HCT116 (cell line): ENCODE measurements around the gene KCNA2. TPM values are rescaled to one million over a fixed set of nuclear protein-coding genes. Genes with fewer than 3 reads are reported as not detected.

ENCODE experiments used
- ATAC-seq: fragments of 200-7000 bp; cut with Tn5 transposase; 2 replicates; pipeline ENCODE4 v1.9.1; 2020; ENCODE audit warnings: mild to moderate bottlenecking, moderate library complexity
- BruUV-seq: library from RNA; stranded (reverse); fragments of 400-500 nt; replicated peaks from 2 replicates; lab custom pipeline; 2021; lab: Mats Ljungman, UMichigan
- CTCF ChIA-PET: fragments of 300-600 bp; sonication (Branson Sonifier 250); formaldehyde crosslinking; loops from one replicate; lab custom pipeline; 2021; ENCODE audit warnings: antibody characterized with exemption; lab: Charles Lee
- POLR2A ChIA-PET: fragments of 300-600, 350-600 bp; sonication (Branson Sonifier 250); formaldehyde crosslinking; loops from one replicate; lab custom pipeline; 2021; ENCODE audit warnings: antibody characterized with exemption; lab: Charles Lee
- RAD21 ChIA-PET, 2 experiments: fragments of 300-600 bp; sonication (Branson Sonifier 250); formaldehyde crosslinking; loops; one replicate each; lab custom pipeline; 2023; ENCODE audit warnings: low total read pairs in 2 of 2; ENCODE audit not compliant: uncharacterized antibody in 2 of 2, unreplicated experiment in 2 of 2, low non-redundant PET in 1 of 2; lab: Charles Lee
- DNase-seq: peaks from one replicate; pipeline ENCODE4 v3.0.0-alpha.2; 2010; ENCODE audit warnings: low read depth, low spot score
- H2AFZ ChIP-seq: fragments of 200-600 bp; shearing (Covaris generic), sonication (generic); 2 replicates; pipeline ENCODE4 v1.6.1; 2017; ENCODE audit warnings: low read depth, mixed run types, mixed read lengths, antibody characterized with exemption, low read length; ENCODE audit not compliant: poor library complexity, severe bottlenecking
- H3K27ac ChIP-seq: 2 replicates; pipeline ENCODE4 v1.5.1; 2012; ENCODE audit warnings: low read depth, low read length
- H3K27me3 ChIP-seq: fragments of 200-600 bp; sonication (generic); 2 replicates; pipeline ENCODE4 v1.6.1; 2016; ENCODE audit warnings: mixed run types, low read length, mixed read lengths; ENCODE audit not compliant: insufficient read depth
- H3K36me3 ChIP-seq, 2 experiments: fragments of 200-500 bp in 1 of 2; fragments of 200-600 bp in 1 of 2; sonication (Bioruptor generic) in 1 of 2; sonication (generic) in 1 of 2; 2 replicates each; pipeline versions ENCODE4 v1.5.1 to v1.6.1; 2014 to 2016; ENCODE audit warnings: low read length in 2 of 2, inconsistent platforms in 1 of 2, mixed read lengths in 1 of 2, mixed run types in 1 of 2; ENCODE audit not compliant: insufficient read depth in 2 of 2, control insufficient read depth in 1 of 2
- H3K4me1 ChIP-seq, 2 experiments: fragments of 200-600 bp in 1 of 2; sonication (generic) in 1 of 2; 2 replicates each; pipeline versions ENCODE4 v1.5.1 to v1.6.1; 2012 to 2017; ENCODE audit warnings: low read length in 2 of 2, inconsistent platforms in 1 of 2, mild to moderate bottlenecking in 1 of 2, mixed read lengths in 1 of 2, mixed run types in 1 of 2, moderate library complexity in 1 of 2; ENCODE audit not compliant: insufficient read depth in 2 of 2, control insufficient read depth in 1 of 2
- H3K4me2 ChIP-seq: fragments of 200-600 bp; sonication (generic); 2 replicates; pipeline ENCODE4 v1.6.1; 2017; ENCODE audit warnings: mixed run types, low read length, mixed read lengths
- H3K4me3 ChIP-seq, 2 experiments: fragments of 200-600 bp in 1 of 2; sonication (generic) in 1 of 2; replicated peaks in 1 of 2; 2 replicates each; pipeline ENCODE4 v1.5.1; 2011 to 2016; ENCODE audit warnings: low read length in 2 of 2, control low read depth in 1 of 2, low read depth in 1 of 2, mild to moderate bottlenecking in 1 of 2, mixed read lengths in 1 of 2, mixed run types in 1 of 2
- H3K79me2 ChIP-seq: fragments of 200-600 bp; sonication (generic); 2 replicates; pipeline ENCODE4 v1.6.1; 2017; ENCODE audit warnings: mild to moderate bottlenecking, mixed run types, low read length, moderate library complexity, mixed read lengths; ENCODE audit not compliant: insufficient read depth
- H3K9ac ChIP-seq: fragments of 200-600 bp; sonication (generic); 2 replicates; pipeline ENCODE4 v1.6.1; 2016; ENCODE audit warnings: low read length, mixed read lengths
- H3K9me2 ChIP-seq: fragments of 200-600 bp; sonication (generic), shearing (Covaris generic); 2 replicates; pipeline ENCODE4 v1.6.1; 2017; ENCODE audit warnings: mixed run types, mild to moderate bottlenecking, moderate library complexity; ENCODE audit not compliant: insufficient read depth
- H3K9me3 ChIP-seq, 2 experiments: fragments of 200-500 bp in 1 of 2; fragments of 200-600 bp in 1 of 2; sonication (Bioruptor generic) in 1 of 2; sonication (generic) in 1 of 2; 2 replicates each; pipeline ENCODE4 v1.6.1; 2014 to 2017; ENCODE audit warnings: low read length in 2 of 2, mixed read lengths in 2 of 2, inconsistent platforms in 1 of 2, low read depth in 1 of 2, mild to moderate bottlenecking in 1 of 2, mixed run types in 1 of 2, moderate library complexity in 1 of 2; ENCODE audit not compliant: control insufficient read depth in 1 of 2, insufficient read depth in 1 of 2
- H4K20me1 ChIP-seq: fragments of 200-600 bp; sonication (generic), shearing (Covaris generic); 2 replicates; pipeline ENCODE4 v1.6.1; 2017; ENCODE audit warnings: mixed run types, mild to moderate bottlenecking, moderate library complexity; ENCODE audit not compliant: insufficient read depth
- ATF3 ChIP-seq: IDR thresholded peaks from 2 replicates; pipeline ENCODE4 v1.6.1; 2012
- CBX3 ChIP-seq: IDR thresholded peaks from 2 replicates; pipeline ENCODE4 v1.6.1; 2012; ENCODE audit warnings: low read depth
- CEBPB ChIP-seq: IDR thresholded peaks from 2 replicates; pipeline ENCODE4 v1.6.1; 2012; ENCODE audit warnings: low read depth
- CTCF ChIP-seq, 3 experiments: fragments of 200-600 bp in 1 of 3; sonication (generic) in 1 of 3; IDR thresholded peaks in 2 of 3; conservative IDR thresholded peaks in 1 of 3; 2 replicates each; pipeline ENCODE4 v1.5.1; 2012 to 2017; ENCODE audit warnings: low read depth in 2 of 3, low read length in 2 of 3, antibody characterized with exemption in 1 of 3, borderline replicate concordance in 1 of 3, control low read depth in 1 of 3, mild to moderate bottlenecking in 1 of 3, mixed read lengths in 1 of 3, mixed run types in 1 of 3, moderate library complexity in 1 of 3; ENCODE audit not compliant: insufficient read depth in 1 of 3
- ELF1 ChIP-seq: IDR thresholded peaks from 2 replicates; pipeline ENCODE4 v1.6.1; 2012; ENCODE audit warnings: low read depth, borderline replicate concordance
- EZH2phosphoT487 ChIP-seq: fragments of 200-600 bp; IDR thresholded peaks from 2 replicates; pipeline ENCODE4 v1.6.1; 2018; ENCODE audit warnings: antibody characterized with exemption, borderline replicate concordance
- FOSL1 ChIP-seq: IDR thresholded peaks from 2 replicates; pipeline ENCODE4 v1.6.1; 2012; ENCODE audit warnings: low read depth
- POLR2A ChIP-seq: IDR thresholded peaks from 2 replicates; pipeline ENCODE4 v1.7.0; 2011; ENCODE audit warnings: borderline replicate concordance; ENCODE audit not compliant: insufficient read depth, insufficient read length; ENCODE audit errors: extremely low read depth
- SRF ChIP-seq: IDR thresholded peaks from 2 replicates; pipeline ENCODE4 v1.6.1; 2012; ENCODE audit warnings: low read depth
- YY1 ChIP-seq: IDR thresholded peaks from 2 replicates; pipeline ENCODE4 v1.6.1; 2011; ENCODE audit warnings: low read length, low read depth, moderate library complexity, mild to moderate bottlenecking; ENCODE audit not compliant: insufficient replicate concordance; ENCODE audit errors: extremely low read depth
- ZFX ChIP-seq: fragments of 450-650 bp; IDR thresholded peaks from 2 replicates; pipeline ENCODE4 v1.6.1; 2017
- intact Hi-C: fragments of 100-400 bp; cut with micrococcal nuclease; formaldehyde crosslinking; loops from 2 replicates; pipeline ENCODE4 v1.10.0; 2022
- total RNA-seq: library from RNA; stranded (reverse); gene quantifications from one replicate; pipeline ENCODE4 v1.2.1, GENCODE V29; 2021; ENCODE audit not compliant: unreplicated experiment
- TF ChIP-seq, protein P1 (sequence below): IDR thresholded peaks from 2 replicates; pipeline ENCODE4 v1.6.1; 2012

Gene KCNA2
- total RNA-seq, 1 experiment from 2014 or later = not detected

DNA sequence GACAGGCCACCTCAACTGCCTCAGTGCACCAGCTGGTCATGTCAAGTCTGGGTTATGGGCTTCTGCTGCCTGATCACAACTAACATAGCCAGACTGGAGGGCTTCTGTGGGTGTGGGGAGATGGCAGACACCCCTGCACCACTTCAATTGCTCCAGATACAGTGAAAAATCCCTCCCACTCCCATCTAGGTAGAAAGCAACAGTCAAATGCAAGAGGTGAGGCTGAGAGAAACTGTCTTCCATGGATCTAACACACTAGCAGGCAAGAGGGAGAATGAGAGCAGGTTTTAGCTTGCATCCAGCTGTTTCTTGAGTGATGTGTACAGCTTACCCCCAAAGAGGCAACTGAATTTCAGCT, 10.8 kb downstream of the KCNA2 start (continued):
- TF ChIP-seq EZH2phosphoT487 = no peak
- TF ChIP-seq, protein P1, sequence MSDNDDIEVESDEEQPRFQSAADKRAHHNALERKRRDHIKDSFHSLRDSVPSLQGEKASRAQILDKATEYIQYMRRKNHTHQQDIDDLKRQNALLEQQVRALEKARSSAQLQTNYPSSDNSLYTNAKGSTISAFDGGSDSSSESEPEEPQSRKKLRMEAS = no peak
- no peak for TF ChIP-seq YY1

- H3K9ac ChIP-seq = no peak overlapping the region
- no peak overlapping the region for H3K4me3 ChIP-seq
- no peak for ATAC-seq
- ChIA-PET RAD21 (no interaction called here), POLR2A (no interaction called here), CTCF (interaction anchor here (1.1 kb wide), 1 partner anchor 24 kb away, joined by 3 read pairs; no protein-coding TSS in a partner anchor)
- DNase-seq = no peak
- intact Hi-C loops = no loop called here
- no peaks in the 10 kb centered on the region for H3K79me2 ChIP-seq
- H3K4me2 ChIP-seq = no peak overlapping the region
- H3K27me3 ChIP-seq = peaks cover 66% of the 10 kb centered on the region
- TF ChIP-seq ZFX (no peak), ATF3 (no peak), POLR2A (no peak), SRF (no peak), CEBPB (no peak), CTCF (IDR thresholded peaks at IDR 0.05 in 2 of 3, conservative IDR thresholded peaks at IDR 0.05 in 1 of 3; ENCODE audit: borderline replicate concordance in 1 of 3, insufficient read depth in 1 of 3, low read depth in 2 of 3, low read length in 2 of 3) (no peak), YY1 (no peak), CBX3 (no peak), FOSL1 (no peak), ELF1 (no peak)
- TF ChIP-seq, protein P1 = no peak
- H3K27ac ChIP-seq = no peak overlapping the region
- H3K9me2 ChIP-seq = no peaks in the 10 kb centered on the region
- no peak overlapping the region for H2AFZ ChIP-seq
- H4K20me1 ChIP-seq = no peaks in the 10 kb centered on the region
- H3K36me3 ChIP-seq = no peaks in the 10 kb centered on the region
- no peaks in the 10 kb centered on the region for H3K4me1 ChIP-seq
- no TSS peak for BruUV-seq
- H3K9me3 ChIP-seq = no peaks in the 10 kb centered on the region
These were observed 11.5 kb downstream of the KCNA2 start for GRCh38 chr1:110594456-110595352.
